ENCODE data around the gene CTAG2.

GRCh38 chrX:154654372-154654771 lies 993 bp upstream of the CTAG2 start:
- TF ChIP-seq POLR2A (IDR thresholded peaks at IDR 0.05) (no peak), CTCF (IDR thresholded peaks at IDR 0.05) (no peak), POLR2AphosphoS5 (IDR thresholded peaks at IDR 0.05) (no peak)

Measured in upper lobe of left lung (tissue), 4 donors.